HepG2 (cell line): Measurements from ENCODE around the gene SLC19A1. TPM values are rescaled to one million over a fixed set of nuclear protein-coding genes. Genes with fewer than 3 reads are reported as not detected.

ENCODE experiments used
- ATAC-seq: fragments of 200-7000 bp; cut with Tn5 transposase; 3 replicates; pipeline ENCODE4 v1.9.1; 2020; ENCODE audit warnings: mild to moderate bottlenecking, moderate library complexity
- BruUV-seq: library from RNA; stranded (reverse); fragments of 400-500 nt; replicated peaks from 2 replicates; lab custom pipeline; 2021; lab: Mats Ljungman, UMichigan
- CTCF ChIA-PET: fragments of 300-600 bp; formaldehyde crosslinking; extraction: SDS; loops from one replicate; lab custom pipeline; 2021; ENCODE audit warnings: low total read pairs, inconsistent platforms, low intra/inter-chr PET ratio; lab: Yijun Ruan, JAX
- POLR2A ChIA-PET: fragments of 350-600 bp; sonication (Branson Sonifier 250); formaldehyde crosslinking; loops from one replicate; lab custom pipeline; 2020; ENCODE audit warnings: antibody characterized with exemption, inconsistent platforms; lab: Yijun Ruan, JAX
- DNase-seq: peaks from one replicate; pipeline ENCODE4 v3.0.0-alpha.2; 2015; ENCODE audit warnings: low spot score
- FAIRE-seq: peaks from 3 replicates; lab custom pipeline; 2011; peaks lifted over from hg19 to GRCh38; lab: Jason Lieb, UNC
- H2AFZ ChIP-seq: one replicate; pipeline ENCODE4 v1.6.1; 2011; ENCODE audit warnings: low read length, inconsistent platforms
- H3K27ac ChIP-seq: fragments of 300-600 bp; 3 replicates; pipeline ENCODE4 v1.8.0; 2011; ENCODE audit warnings: mixed run types, mild to moderate bottlenecking, mixed read lengths, low read length, inconsistent platforms; ENCODE audit not compliant: insufficient read depth; ENCODE audit errors: extremely low read length
- H3K27me3 ChIP-seq, 2 experiments: fragments of 200-600 bp in 1 of 2; 2 replicates in 1 of 2; 3 replicates in 1 of 2; pipeline versions ENCODE4 v1.6.0 to v1.8.0; 2011; ENCODE audit warnings: low read length in 2 of 2, mild to moderate bottlenecking in 2 of 2, moderate library complexity in 2 of 2, inconsistent platforms in 1 of 2; ENCODE audit not compliant: insufficient read depth in 2 of 2, control insufficient read depth in 1 of 2
- H3K36me3 ChIP-seq, 2 experiments: fragments of 200-600 bp in 1 of 2; replicated peaks in 1 of 2; 2 replicates in 1 of 2; 3 replicates in 1 of 2; pipeline versions ENCODE4 v1.5.1 to v1.8.0; 2011; ENCODE audit warnings: low read length in 2 of 2, inconsistent platforms in 1 of 2; ENCODE audit not compliant: insufficient read depth in 2 of 2, control insufficient read depth in 1 of 2
- H3K4me1 ChIP-seq: 2 replicates; pipeline ENCODE4 v1.5.1; 2012; ENCODE audit warnings: low read length, inconsistent platforms; ENCODE audit not compliant: insufficient read depth
- H3K4me2 ChIP-seq: 2 replicates; pipeline ENCODE4 v1.6.0; 2011; ENCODE audit warnings: low read depth, low read length, inconsistent platforms
- H3K4me3 ChIP-seq, 3 experiments: fragments of 200-600 bp in 1 of 3; sonication (generic), shearing (Covaris generic) in 1 of 3; replicated peaks in 1 of 3; 2 replicates each; pipeline ENCODE4 v1.5.1; 2011 to 2016; ENCODE audit warnings: low read length in 3 of 3, inconsistent platforms in 2 of 3, low read depth in 2 of 3, mild to moderate bottlenecking in 2 of 3, control low read depth in 1 of 3, mixed read lengths in 1 of 3; ENCODE audit not compliant: insufficient read depth in 1 of 3
- H3K79me2 ChIP-seq: one replicate; pipeline ENCODE4 v1.6.1; 2011; ENCODE audit warnings: low read length, inconsistent platforms; ENCODE audit not compliant: insufficient read depth
- H3K9ac ChIP-seq: 2 replicates; pipeline ENCODE4 v1.6.0; 2011; ENCODE audit warnings: mild to moderate bottlenecking, low read depth, low read length, inconsistent platforms; ENCODE audit not compliant: insufficient read depth
- H3K9me3 ChIP-seq: 2 replicates; pipeline ENCODE4 v1.5.1; 2012; ENCODE audit warnings: mild to moderate bottlenecking, low read length
- H4K20me1 ChIP-seq: 2 replicates; pipeline ENCODE4 v1.6.0; 2011; ENCODE audit warnings: inconsistent platforms, mild to moderate bottlenecking, low read length, moderate library complexity; ENCODE audit not compliant: insufficient read depth
- DMAP1 ChIP-seq: IDR thresholded peaks from 2 replicates; pipeline ENCODE4 v1.6.1; 2016
- NR2F6 ChIP-seq, 2 experiments: IDR thresholded peaks; 2 replicates each; pipeline ENCODE4 v1.6.1; 2016; ENCODE audit warnings: antibody characterized with exemption in 1 of 2, mild to moderate bottlenecking in 1 of 2
- TCF7 ChIP-seq: sonication (generic); IDR thresholded peaks from 2 replicates; pipeline ENCODE4 v1.6.1; 2016; ENCODE audit warnings: antibody characterized with exemption, low read depth
- TFE3 ChIP-seq: IDR thresholded peaks from 2 replicates; pipeline ENCODE4 v1.6.1; 2016
- ZFP37 ChIP-seq: sonication (generic); formaldehyde crosslinking; IDR thresholded peaks from 2 replicates; pipeline ENCODE4 v1.4.0; 2020; ENCODE audit warnings: missing genetic modification reagents, borderline replicate concordance
- ZNF30 ChIP-seq: sonication (generic); formaldehyde crosslinking; IDR thresholded peaks from 2 replicates; pipeline ENCODE4 v1.5.0; 2020; ENCODE audit warnings: mild to moderate bottlenecking, missing genetic modification reagents
- WGBS: methylation state at CpG from one replicate; pipeline ENCODE4 v1.1.6; 2017; ENCODE audit warnings: low lambda C conversion rate; 5-methylcytosine and 5-hydroxymethylcytosine counted together
- in situ Hi-C: cut with HindIII; loops from 2 replicates; pipeline ENCODE4 v1.10.0; 2017; ENCODE audit warnings: low pct_unique_long_range_greater_than_20kb; ENCODE audit not compliant: extremely low pct_ligation_motif_present
- intact Hi-C: fragments of 100-400 bp; cut with micrococcal nuclease; formaldehyde crosslinking; loops from one replicate; pipeline ENCODE4 v1.10.0; 2022; ENCODE audit not compliant: unreplicated experiment
- polyA plus RNA-seq, 8 experiments: library from polyadenylated mRNA; depleted of rRNA in 3 of 8; stranded (reverse) in 7 of 8; unstranded in 1 of 8; fragments of >200 nt; fragmentation: Illumina TruSeq in 4 of 8; extraction: Trizol in 4 of 8; gene quantifications; 2 replicates each; pipeline versions ENCODE4 v1.2.1 to v1.2.3, GENCODE V29; 2011 to 2016; ENCODE audit warnings: low read depth in 4 of 8, missing spikeins in 1 of 8, mixed read lengths in 1 of 8; ENCODE audit not compliant: insufficient read depth in 1 of 8
- total RNA-seq, 5 experiments: library from RNA; depleted of rRNA; stranded (reverse); fragments of >200 nt; fragmentation: Illumina TruSeq; extraction: Trizol; gene quantifications; 2 replicates each; pipeline ENCODE4 v1.2.3, GENCODE V29; 2016; ENCODE audit warnings: low read depth in 1 of 5
- TF ChIP-seq, protein P1 (sequence below): sonication (generic); formaldehyde crosslinking; IDR thresholded peaks from 2 replicates; pipeline ENCODE4 v1.5.1; 2020; ENCODE audit warnings: missing genetic modification reagents, mild to moderate bottlenecking, borderline replicate concordance
- TF ChIP-seq, protein P2 (sequence below): conservative IDR thresholded peaks from 2 replicates; pipeline ENCODE4 v1.6.1; 2018; ENCODE audit warnings: missing genetic modification reagents

The SLC19A1 gene
- total and polyA plus RNA-seq, 2 of the 13 experiments (the other 11 are each of a cell fraction or from before 2014, with no cell fraction given) = 21.8 to 23.0 TPM

DNA sequence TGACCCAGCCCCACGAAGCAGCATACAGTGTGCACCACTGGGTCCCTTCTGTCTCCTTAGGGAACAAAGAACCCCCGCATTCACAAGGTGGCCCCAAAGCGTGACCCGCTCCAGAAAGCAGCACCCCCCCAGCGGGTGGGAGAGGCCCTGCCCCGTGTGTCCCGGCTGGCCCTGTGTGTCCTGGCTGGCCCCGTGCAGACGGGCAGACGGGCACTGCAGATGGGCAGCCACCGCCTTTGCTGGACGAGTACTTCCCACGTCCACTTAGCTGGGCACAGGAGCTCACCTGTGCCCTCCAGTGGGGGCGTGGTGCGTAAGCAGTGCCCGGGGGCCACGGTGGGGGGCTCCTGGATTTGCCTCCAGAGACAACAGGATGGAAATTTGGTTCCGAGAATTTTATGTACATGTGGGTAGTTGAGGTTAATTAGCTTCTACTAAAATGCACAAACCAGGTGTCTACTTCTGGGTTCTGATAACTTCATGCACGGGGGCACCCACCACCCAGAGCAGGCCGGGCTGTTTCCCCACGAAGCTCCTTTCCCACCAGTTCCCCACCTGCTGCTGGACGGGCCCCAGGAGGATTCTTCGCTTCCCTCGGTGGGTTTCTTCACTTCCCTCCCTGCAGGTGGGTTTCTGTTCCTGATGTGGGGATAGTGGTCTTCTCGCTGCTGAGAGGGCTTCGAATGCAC, 33.2 kb upstream of the SLC19A1 start:
- Histone ChIP-seq H3K36me3 (no peaks in the 10 kb centered on the region), H3K27me3 (peaks cover 13 to 73% of the 10 kb centered on the region in 2 experiments; a peak in 4 of 5 replicates), H3K27ac (no peak overlapping the region), H3K4me3 (no peak overlapping the region), H3K4me2 (no peak overlapping the region), H3K4me1 (peaks cover 9% of the 10 kb centered on the region; the same call in 1 of the 2 replicates), H3K9ac (no peak overlapping the region), H2AFZ (no peak overlapping the region), H3K79me2 (no peaks in the 10 kb centered on the region), H3K9me3 (no peaks in the 10 kb centered on the region), H4K20me1 (no peaks in the 10 kb centered on the region)
- in situ Hi-C loops = no loop called here
- intact Hi-C loops = no loop called here
- DNase-seq (no peak), FAIRE-seq (no peak), ATAC-seq (no peak)
- no TSS peak for BruUV-seq
- ChIA-PET POLR2A (interaction anchor here (0.8 kb wide), 1 partner anchor 19 kb away, joined by 3 read pairs; no protein-coding TSS in a partner anchor), CTCF (no interaction called here)
- WGBS = 34% methylated on average over 6 of the region's 26 CpGs
- TF ChIP-seq ZNF30 (CRISPR knock-in tag) = no peak
- no peak for TF ChIP-seq DMAP1 (CRISPR knock-in tag)
- TF ChIP-seq, protein P1, sequence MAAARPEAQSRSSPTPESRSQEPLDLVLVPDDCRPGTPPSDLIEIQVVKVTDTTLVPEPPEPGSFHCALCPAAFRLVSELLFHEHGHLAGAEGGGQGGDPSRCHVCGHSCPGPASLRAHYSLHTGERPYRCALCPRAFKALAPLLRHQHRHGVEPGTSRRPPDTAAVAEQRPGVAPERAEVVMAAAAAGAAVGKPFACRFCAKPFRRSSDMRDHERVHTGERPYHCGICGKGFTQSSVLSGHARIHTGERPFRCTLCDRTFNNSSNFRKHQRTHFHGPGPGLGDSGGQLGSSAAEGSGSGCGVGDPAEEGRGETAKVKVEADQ (CRISPR knock-in tag) = no peak
- no peak for TF ChIP-seq ZFP37 (CRISPR knock-in tag)

DNA sequence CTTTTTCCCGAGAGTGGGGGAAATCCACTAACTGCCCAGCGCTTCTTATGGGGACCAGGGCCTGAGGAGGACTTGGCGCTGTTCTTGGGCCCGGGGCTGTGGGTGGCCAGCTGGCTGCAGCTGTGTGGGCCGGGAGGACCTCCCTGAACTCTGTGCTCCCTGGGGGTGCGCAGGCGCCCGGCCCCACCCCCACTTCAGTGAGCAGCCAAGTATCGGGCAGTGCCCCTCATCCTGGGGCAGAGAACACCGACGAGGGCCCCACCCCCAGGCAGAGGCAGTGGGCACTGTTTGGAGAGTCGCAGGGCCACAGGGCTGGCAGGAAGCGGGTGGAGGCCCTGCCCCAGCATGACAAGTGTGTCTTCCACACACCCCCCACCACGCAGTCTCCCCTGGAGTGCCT, 32.5 kb upstream of the SLC19A1 start:
- H3K4me2 ChIP-seq = no peak overlapping the region
- DNase-seq (no peak), FAIRE-seq (no peak)
- intact Hi-C loops = no loop called here
- H3K27ac ChIP-seq = no peak overlapping the region
- H3K4me3 ChIP-seq = no peak overlapping the region
- H3K79me2 ChIP-seq = no peaks in the 10 kb centered on the region
- CTCF ChIA-PET = no interaction called here
- H3K9ac ChIP-seq = no peak overlapping the region
- TF ChIP-seq, protein P2, sequence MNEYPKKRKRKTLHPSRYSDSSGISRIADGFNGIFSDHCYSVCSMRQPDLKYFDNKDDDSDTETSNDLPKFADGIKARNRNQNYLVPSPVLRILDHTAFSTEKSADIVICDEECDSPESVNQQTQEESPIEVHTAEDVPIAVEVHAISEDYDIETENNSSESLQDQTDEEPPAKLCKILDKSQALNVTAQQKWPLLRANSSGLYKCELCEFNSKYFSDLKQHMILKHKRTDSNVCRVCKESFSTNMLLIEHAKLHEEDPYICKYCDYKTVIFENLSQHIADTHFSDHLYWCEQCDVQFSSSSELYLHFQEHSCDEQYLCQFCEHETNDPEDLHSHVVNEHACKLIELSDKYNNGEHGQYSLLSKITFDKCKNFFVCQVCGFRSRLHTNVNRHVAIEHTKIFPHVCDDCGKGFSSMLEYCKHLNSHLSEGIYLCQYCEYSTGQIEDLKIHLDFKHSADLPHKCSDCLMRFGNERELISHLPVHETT = no peak
- TF ChIP-seq TFE3 (CRISPR knock-in tag) (no peak), NR2F6 (IDR thresholded peaks at IDR 0.05) (no peak), NR2F6 (CRISPR knock-in tag; IDR thresholded peaks at IDR 0.05) (no peak), TCF7 (no peak)
- TF ChIP-seq, all 625 proteins: peak for 0
- in situ Hi-C loops = no loop called here
- 50% methylated on average over 2 of the region's 14 CpGs for WGBS
- no TSS peak for BruUV-seq
- Histone ChIP-seq H2AFZ (no peak overlapping the region), H3K9me3 (no peaks in the 10 kb centered on the region), H4K20me1 (no peaks in the 10 kb centered on the region), H3K4me1 (peaks cover 9% of the 10 kb centered on the region; the same call in 1 of the 2 replicates), H3K27me3 (peaks cover 13 to 76% of the 10 kb centered on the region in 2 experiments; a peak in 4 of 5 replicates), H3K36me3 (no peaks in the 10 kb centered on the region)
- POLR2A ChIA-PET = no interaction called here
- no peak for ATAC-seq
